ENCODE measurements around the gene IFNK.

Gene IFNK

DNA sequence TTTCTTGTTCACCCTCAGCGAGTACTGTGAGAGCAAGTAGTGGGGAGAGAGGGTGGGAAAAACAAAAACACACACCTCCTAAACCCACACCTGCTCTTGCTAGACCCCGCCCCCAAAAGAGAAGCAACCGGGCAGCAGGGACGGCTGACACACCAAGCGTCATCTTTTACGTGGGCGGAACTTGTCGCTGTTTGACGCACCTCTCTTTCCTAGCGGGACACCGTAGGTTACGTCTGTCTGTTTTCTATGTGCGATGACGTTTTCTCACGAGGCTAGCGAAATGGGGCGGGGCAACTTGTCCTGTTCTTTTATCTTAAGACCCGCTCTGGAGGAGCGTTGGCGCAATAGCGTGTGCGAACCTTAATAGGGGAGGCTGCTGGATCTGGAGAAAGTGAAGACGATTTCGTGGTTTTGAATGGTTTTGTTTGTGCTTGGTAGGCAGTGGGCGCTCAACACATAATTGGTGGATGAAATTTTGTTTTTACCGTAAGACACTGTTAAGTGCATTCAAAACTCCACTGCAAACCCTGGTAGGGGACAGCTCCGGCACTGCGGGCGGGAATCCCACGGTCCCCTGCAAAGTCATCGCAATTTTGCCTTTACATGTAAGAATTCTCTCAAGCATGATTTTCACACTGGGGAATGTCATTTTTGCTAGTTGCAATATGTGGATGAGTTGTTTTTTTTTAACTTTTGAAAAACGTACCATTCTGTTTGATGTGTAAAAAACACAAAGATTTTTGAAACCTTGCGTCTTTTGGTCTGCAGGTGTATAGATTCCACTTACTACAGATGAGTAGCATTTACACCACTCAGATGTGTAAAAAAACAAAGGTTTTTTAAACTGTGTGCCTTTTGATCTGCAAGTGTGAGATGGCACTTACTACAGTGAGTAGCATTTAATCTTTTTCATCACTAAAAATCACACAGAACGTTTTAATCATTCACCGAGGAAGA, 49.8 kb downstream of the IFNK start:
- DNase-seq = peak; percentile 99

Data from NCI-H1092 (cell line).